Urinary bladder (tissue), 4 donors: ENCODE measurements around the gene MYO1E. TPM values are rescaled to one million over a fixed set of nuclear protein-coding genes. Genes with fewer than 3 reads are reported as not detected.

Experiments used
- DNase-seq: peaks from one replicate; pipeline ENCODE4 v3.0.0-alpha.2; 2015; ENCODE audit errors: extremely low spot score
- H3K27ac ChIP-seq: one replicate; pipeline ENCODE4 v1.5.1; 2013; ENCODE audit warnings: low read depth, mild to moderate bottlenecking, moderate library complexity
- H3K36me3 ChIP-seq: one replicate; pipeline ENCODE4 v1.6.1; 2013; ENCODE audit warnings: mild to moderate bottlenecking, moderate library complexity; ENCODE audit not compliant: insufficient read depth
- H3K4me1 ChIP-seq: one replicate; pipeline ENCODE4 v1.6.1; 2013; ENCODE audit warnings: mild to moderate bottlenecking, moderate library complexity; ENCODE audit not compliant: insufficient read depth
- H3K4me3 ChIP-seq: one replicate; pipeline ENCODE4 v1.5.1; 2013; ENCODE audit warnings: low read depth, low read length
- WGBS: extraction: QIAGEN DNeasy Blood & Tissue Kit; methylation state at CpG from one replicate; pipeline ENCODE4 v1.1.7; 2013; 5-methylcytosine and 5-hydroxymethylcytosine counted together
- polyA plus RNA-seq: library from polyadenylated mRNA; stranded (reverse); fragments of 200-250 nt; gene quantifications from one replicate; pipeline ENCODE4 v1.2.3, GENCODE V29; 2013
- total RNA-seq: library from RNA; depleted of rRNA; stranded (reverse); fragments of >200 nt; gene quantifications from one replicate; pipeline ENCODE4 v1.2.3, GENCODE V29; 2014
- donor health status: healthy with polysubstance abuse.
- donor health status: healthy.

MYO1E gene
- total and polyA plus RNA-seq, 2 donors, result 20.2 to 60.0 TPM

DNA sequence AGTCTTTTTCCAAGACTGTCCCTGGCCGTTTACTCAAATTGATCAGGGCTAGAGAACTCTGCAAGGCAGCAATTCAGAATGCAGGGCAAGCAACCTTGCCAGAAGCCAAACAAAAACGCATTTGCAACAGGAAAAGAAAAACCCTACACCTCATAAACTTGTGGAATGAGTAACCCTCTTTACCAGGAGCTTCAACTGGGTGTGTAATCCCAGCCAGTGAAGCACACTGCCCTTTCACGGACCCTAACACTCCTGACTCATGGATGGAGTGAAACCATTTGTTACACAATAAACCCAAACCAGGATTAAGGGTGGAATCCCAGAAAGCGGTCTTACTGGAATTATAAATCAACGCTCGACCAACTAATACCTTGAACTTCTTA is 180.8 kb downstream of the MYO1E start:
- no peaks in the 10 kb centered on the region for H3K36me3 ChIP-seq
- H3K27ac ChIP-seq, result no peak overlapping the region
- H3K4me1 ChIP-seq, result no peaks in the 10 kb centered on the region
- no peak for DNase-seq
- H3K4me3 ChIP-seq, result no peak overlapping the region
- 29% methylated on average over 6 of the region's 6 CpGs for WGBS

DNA sequence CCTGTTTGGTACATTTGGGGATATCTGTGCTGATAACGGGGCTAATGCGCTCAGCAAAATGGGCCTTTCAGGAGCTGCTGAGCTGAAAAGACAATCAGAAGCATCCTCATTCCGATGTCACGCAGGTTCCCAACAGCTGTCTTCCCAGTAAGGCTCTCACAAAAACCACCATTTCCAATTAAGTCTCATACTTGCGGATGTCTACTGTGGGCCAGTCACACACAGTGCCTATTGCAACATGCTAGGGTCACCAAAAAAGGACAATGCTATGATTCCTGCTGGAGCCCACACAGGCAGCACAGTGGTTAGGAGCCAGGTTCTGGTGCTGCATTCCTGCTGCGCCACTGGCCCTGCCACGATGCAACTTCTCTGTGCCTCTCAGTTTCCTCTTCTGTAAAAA is 182.4 kb downstream of the MYO1E start:
- H3K4me1 ChIP-seq, result no peaks in the 10 kb centered on the region
- H3K27ac ChIP-seq, result no peak overlapping the region
- no peak for DNase-seq
- 97% methylated on average over 7 of the region's 7 CpGs for WGBS
- no peaks in the 10 kb centered on the region for H3K36me3 ChIP-seq
- H3K4me3 ChIP-seq, result no peak overlapping the region

DNA sequence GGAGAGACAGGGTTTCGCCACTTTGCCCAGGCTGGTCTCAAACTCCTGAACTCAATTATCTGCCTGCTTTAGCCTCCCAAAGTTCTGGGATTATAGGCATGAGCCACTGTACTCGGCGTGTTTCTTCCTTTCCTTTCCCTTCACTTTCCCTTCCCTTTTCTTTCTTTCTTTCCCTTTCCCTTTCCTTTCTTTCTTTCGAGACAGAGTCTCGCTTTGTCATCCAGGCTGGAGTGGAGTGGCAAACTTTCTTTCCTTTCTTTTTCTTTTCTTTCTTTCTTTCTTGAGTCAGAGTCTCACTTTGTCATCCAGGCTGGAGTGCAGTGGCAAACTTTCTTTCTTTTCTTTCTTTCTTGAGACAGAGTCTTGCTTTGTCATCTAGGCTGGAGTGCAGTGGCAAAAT is 183.4 kb downstream of the MYO1E start:
- H3K4me3 ChIP-seq, result no peak overlapping the region
- no peaks in the 10 kb centered on the region for H3K4me1 ChIP-seq
- no peak overlapping the region for H3K27ac ChIP-seq
- WGBS, result 96% methylated on average over 5 of the region's 5 CpGs
- H3K36me3 ChIP-seq, result peaks cover under 1% of the 10 kb centered on the region
- no peak for DNase-seq

DNA sequence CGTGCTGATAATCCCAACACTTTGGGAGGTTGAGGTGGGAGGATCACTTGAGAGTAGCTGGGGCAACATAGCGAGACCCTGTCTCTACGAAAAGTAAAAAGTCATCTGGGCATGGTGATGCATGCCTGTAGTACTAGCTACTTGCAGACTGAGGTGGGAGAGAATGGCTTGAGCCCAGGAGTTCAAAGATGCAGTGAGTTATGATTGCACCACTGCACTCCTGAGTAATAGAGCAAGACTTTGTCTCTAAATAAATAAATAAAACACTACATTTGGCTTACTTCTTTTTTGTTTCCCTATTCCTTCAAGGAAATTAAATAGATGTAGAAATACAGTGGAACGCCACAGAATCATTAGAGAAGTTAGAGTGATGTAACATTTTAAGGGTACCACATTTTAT is 186.2 kb downstream of the MYO1E start:
- H3K27ac ChIP-seq, result no peak overlapping the region
- no peak overlapping the region for H3K4me3 ChIP-seq
- DNase-seq, result no peak
- 95% methylated on average over 4 of the region's 4 CpGs for WGBS
- H3K36me3 ChIP-seq, result peaks cover 2% of the 10 kb centered on the region
- no peaks in the 10 kb centered on the region for H3K4me1 ChIP-seq

GRCh38 chr15:59185725-59186124 is 186.9 kb downstream of the MYO1E start:
- WGBS, result 71% methylated on average over 2 of the region's 2 CpGs
- Histone ChIP-seq H3K4me3 (no peak overlapping the region), H3K27ac (no peak overlapping the region)

GRCh38 chr15:59180945-59181600 is 191.6 kb downstream of the MYO1E start:
- 57% methylated on average over 5 of the region's 5 CpGs for WGBS
- peaks cover 2% of the 10 kb centered on the region for H3K36me3 ChIP-seq

More at GRCh38 chr15:59185725-59186124, 186.9 kb downstream of the MYO1E start:
- H3K4me1 ChIP-seq, result no peaks in the 10 kb centered on the region
- no peak for DNase-seq
- H3K36me3 ChIP-seq, result peaks cover 2% of the 10 kb centered on the region

DNA sequence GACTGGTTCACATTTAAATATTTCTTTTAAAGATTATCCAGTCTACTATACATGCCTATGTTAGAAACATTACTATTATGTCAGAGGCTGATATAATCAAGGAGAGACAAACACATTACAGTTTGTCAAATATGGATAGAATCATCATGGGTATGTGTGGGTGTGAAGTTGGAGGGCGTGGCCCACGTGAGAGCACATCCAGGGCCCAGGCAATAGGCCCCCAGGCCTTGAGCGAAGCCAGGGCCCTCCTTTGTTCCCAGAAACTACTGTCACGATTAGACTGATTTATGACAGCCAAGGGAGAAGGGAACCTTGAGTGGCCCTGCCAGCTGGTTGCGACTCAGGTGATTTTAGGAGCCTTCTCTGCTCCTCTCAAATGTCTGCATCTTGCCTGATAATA is 193.0 kb downstream of the MYO1E start:
- Histone ChIP-seq H3K27ac (no peak overlapping the region), H3K4me3 (no peak overlapping the region), H3K4me1 (no peaks in the 10 kb centered on the region), H3K36me3 (peaks cover 2% of the 10 kb centered on the region)
- 93% methylated on average over 5 of the region's 5 CpGs for WGBS
- no peak for DNase-seq

More at GRCh38 chr15:59180945-59181600, 191.6 kb downstream of the MYO1E start:
- no peak overlapping the region for H3K27ac ChIP-seq
- no peak for DNase-seq
- no peak overlapping the region for H3K4me3 ChIP-seq
- H3K4me1 ChIP-seq, result no peaks in the 10 kb centered on the region

- Histone ChIP-seq H3K36me3 (no peaks in the 10 kb centered on the region), H3K27ac (no peak overlapping the region), H3K4me3 (no peak overlapping the region), H3K4me1 (no peaks in the 10 kb centered on the region)
- no peak for DNase-seq
- WGBS, result 88% methylated on average over 16 of the region's 16 CpGs
Observed at GRCh38 chr15:59178151-59178695, 194.4 kb downstream of the MYO1E start.

DNA sequence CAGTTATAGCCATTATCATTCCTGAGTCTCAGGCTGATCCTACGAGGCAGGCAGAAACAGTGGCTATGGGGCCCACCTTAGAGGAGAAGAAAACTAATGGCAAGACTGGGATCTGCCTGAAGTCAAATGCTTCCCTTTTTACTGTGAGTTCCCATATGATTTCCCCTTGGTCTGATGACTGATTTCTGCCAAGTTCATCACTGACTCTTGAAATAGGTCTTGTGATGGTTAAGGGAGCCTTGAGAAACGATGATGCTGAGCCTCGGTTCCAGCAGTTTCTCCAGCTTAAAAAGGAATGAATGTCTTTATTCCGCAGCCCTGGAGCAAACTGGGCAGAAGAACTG is 195.4 kb downstream of the MYO1E start:
- WGBS, result 92% methylated on average over 4 of the region's 4 CpGs
- DNase-seq, result no peak
- Histone ChIP-seq H3K4me3 (no peak overlapping the region), H3K27ac (no peak overlapping the region), H3K4me1 (no peaks in the 10 kb centered on the region), H3K36me3 (no peaks in the 10 kb centered on the region)

GRCh38 chr15:59176653-59177316 is 195.9 kb downstream of the MYO1E start:
- Histone ChIP-seq H3K36me3 (no peaks in the 10 kb centered on the region), H3K4me3 (no peak overlapping the region)
- 91% methylated on average over 9 of the region's 9 CpGs for WGBS

GRCh38 chr15:59174835-59175831 is 197.5 kb downstream of the MYO1E start:
- Histone ChIP-seq H3K4me3 (no peak overlapping the region), H3K27ac (no peak overlapping the region), H3K36me3 (no peaks in the 10 kb centered on the region), H3K4me1 (no peaks in the 10 kb centered on the region)
- DNase-seq, result no peak
- WGBS, result 32% methylated on average over 10 of the region's 10 CpGs

More at GRCh38 chr15:59176653-59177316, 195.9 kb downstream of the MYO1E start:
- H3K27ac ChIP-seq, result no peak overlapping the region
- H3K4me1 ChIP-seq, result no peaks in the 10 kb centered on the region
- DNase-seq, result no peak

GRCh38 chr15:59174151-59174834 is 198.4 kb downstream of the MYO1E start:
- Histone ChIP-seq H3K27ac (no peak overlapping the region), H3K36me3 (no peaks in the 10 kb centered on the region), H3K4me3 (no peak overlapping the region), H3K4me1 (no peaks in the 10 kb centered on the region)
- DNase-seq, result no peak
- WGBS, result 78% methylated on average over 12 of the region's 12 CpGs

DNA sequence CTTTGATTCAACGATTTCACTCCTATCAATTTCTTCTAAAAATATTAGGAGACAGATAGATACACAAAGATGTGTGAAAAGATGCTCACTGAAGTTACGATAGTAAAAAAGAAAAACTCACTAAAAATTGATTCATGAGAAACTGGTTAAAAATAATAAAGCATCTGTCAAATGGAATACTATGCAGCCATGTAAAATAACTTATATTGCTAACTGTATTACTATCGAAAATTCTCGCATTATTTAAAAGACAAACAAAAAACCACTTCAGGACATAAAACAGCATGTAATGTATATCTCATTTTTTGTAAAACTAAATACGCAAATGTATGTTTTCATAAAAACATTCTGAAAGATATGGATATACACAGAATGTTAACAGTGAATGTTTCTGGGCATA is 199.5 kb downstream of the MYO1E start:
- no peaks in the 10 kb centered on the region for H3K4me1 ChIP-seq
- H3K27ac ChIP-seq, result no peak overlapping the region
- no peaks in the 10 kb centered on the region for H3K36me3 ChIP-seq
- DNase-seq, result no peak
- WGBS, result 99% methylated on average over 5 of the region's 5 CpGs
- no peak overlapping the region for H3K4me3 ChIP-seq
